Measurements from ENCODE around the gene LONP1. TPM values are rescaled to one million over a fixed set of nuclear protein-coding genes. Genes with fewer than 3 reads are reported as not detected.
A peak's percentile ranks its signal among the peaks of the same experiment; 100 is the strongest.

Gene LONP1
- total and polyA plus RNA-seq, 7 donors: 58.6 to 127 (median 76.8) TPM

DNA sequence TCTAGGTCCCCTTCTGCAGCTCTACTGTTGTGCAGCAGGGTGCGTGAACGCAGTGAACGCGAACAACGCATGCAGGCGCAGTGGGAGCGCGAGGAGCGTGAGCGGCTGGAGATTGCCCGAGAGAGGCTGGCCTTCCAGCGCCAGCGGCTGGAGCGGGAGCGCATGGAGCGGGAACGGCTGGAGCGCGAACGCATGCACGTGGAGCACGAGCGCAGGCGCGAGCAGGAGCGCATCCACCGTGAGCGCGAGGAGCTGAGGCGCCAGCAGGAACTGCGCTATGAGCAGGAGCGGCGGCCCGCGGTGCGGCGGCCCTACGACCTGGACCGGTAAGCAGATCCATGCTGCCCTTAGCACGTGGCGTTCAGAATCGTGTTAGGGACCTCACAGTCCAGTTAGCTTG lies 58.5 kb downstream of the LONP1 start:
- intact Hi-C loops (cut with DNase I): loop anchor here in 1 of 2 donors (5.0 kb wide), 1 partner anchor 34 kb away; no protein-coding TSS in a partner anchor
- Histone ChIP-seq H3K4me1 (peaks cover 10% of the 10 kb centered on the region), H3K9me3 (no peaks in the 10 kb centered on the region), H3K4me3 (no peak overlapping the region), H3K27ac (no peak overlapping the region), H3K36me3 (ENCODE audit: insufficient read depth in 1 of 2, low read depth in 1 of 2) (peaks cover 23 to 100% of the 10 kb centered on the region in 2 donors), H3K27me3 (ENCODE audit: insufficient read depth in 3 of 3, low read length in 2 of 3) (no peaks in the 10 kb centered on the region)
- 97 to 98% (median 97%) methylated on average over 41 to 42 of the region's 42 CpGs for WGBS, 3 donors
- DNase-seq (no peak), ATAC-seq (no peak)
- TF ChIP-seq, protein P1, sequence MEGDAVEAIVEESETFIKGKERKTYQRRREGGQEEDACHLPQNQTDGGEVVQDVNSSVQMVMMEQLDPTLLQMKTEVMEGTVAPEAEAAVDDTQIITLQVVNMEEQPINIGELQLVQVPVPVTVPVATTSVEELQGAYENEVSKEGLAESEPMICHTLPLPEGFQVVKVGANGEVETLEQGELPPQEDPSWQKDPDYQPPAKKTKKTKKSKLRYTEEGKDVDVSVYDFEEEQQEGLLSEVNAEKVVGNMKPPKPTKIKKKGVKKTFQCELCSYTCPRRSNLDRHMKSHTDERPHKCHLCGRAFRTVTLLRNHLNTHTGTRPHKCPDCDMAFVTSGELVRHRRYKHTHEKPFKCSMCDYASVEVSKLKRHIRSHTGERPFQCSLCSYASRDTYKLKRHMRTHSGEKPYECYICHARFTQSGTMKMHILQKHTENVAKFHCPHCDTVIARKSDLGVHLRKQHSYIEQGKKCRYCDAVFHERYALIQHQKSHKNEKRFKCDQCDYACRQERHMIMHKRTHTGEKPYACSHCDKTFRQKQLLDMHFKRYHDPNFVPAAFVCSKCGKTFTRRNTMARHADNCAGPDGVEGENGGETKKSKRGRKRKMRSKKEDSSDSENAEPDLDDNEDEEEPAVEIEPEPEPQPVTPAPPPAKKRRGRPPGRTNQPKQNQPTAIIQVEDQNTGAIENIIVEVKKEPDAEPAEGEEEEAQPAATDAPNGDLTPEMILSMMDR (IDR thresholded peaks at IDR 0.05): no peak

DNA sequence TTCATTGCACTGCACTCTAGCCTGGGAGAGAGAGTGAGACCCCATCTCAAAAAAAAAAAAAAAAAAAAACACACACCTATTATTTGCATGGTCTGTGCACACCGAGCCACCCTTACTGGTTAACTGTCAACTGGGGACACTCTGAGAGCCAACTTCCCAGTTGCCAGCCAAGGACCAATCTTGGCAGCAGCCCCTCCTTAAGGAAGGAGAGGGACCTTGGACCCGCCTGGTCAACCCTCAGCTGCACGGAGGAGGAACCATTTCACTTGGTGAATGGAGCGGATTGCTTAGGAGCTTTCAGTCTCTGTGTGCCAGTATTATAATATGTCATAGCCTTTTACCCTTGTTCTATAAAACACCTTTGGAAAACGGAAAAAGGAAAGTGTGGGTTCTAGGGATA lies 64.5 kb downstream of the LONP1 start:
- DNase-seq (no peak), ATAC-seq (peak in 1 of 4 donors; percentile 34)
- H3K4me3 ChIP-seq: no peak overlapping the region
- peaks cover 10 to 100% of the 10 kb centered on the region in 2 donors for H3K36me3 ChIP-seq (ENCODE audit: insufficient read depth in 1 of 2, low read depth in 1 of 2)
- no peaks in the 10 kb centered on the region for H3K4me1 ChIP-seq
- no peak overlapping the region for H3K27ac ChIP-seq
- TF ChIP-seq, protein P1 (IDR thresholded peaks at IDR 0.05): no peak
- 70 to 84% (median 70%) methylated on average over 5 of the region's 5 CpGs for WGBS, 3 donors
- intact Hi-C loops (cut with DNase I): loop anchor here in 1 of 2 donors (5.0 kb wide), 1 partner anchor 43 kb away; no protein-coding TSS in a partner anchor
- H3K9me3 ChIP-seq: no peaks in the 10 kb centered on the region
- no peaks in the 10 kb centered on the region for H3K27me3 ChIP-seq (ENCODE audit: insufficient read depth in 3 of 3, low read length in 2 of 3)

DNA sequence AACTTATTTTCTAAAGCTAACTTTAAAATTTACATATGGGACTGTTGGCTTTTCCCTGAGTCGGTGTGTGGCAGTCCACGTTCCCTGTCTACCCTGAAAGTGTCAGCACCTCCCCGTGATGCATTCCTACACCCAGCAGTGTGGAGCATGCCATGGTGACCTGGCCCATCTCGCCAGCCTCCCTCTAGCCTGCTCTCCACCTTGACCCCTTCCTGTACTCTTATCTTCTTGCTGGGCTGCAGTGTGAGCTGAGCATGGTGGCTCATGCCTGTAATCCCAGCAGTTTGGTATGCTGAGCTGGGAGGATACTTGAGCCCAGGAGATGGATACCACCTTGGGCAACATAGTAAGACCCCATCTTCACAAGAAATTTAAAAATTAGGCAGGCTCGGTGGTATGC lies 65.0 kb downstream of the LONP1 start:
- Histone ChIP-seq H3K4me1 (no peaks in the 10 kb centered on the region), H3K27ac (no peak overlapping the region), H3K27me3 (ENCODE audit: insufficient read depth in 3 of 3, low read length in 2 of 3) (no peaks in the 10 kb centered on the region), H3K36me3 (ENCODE audit: insufficient read depth in 1 of 2, low read depth in 1 of 2) (peaks cover 10 to 100% of the 10 kb centered on the region in 2 donors), H3K4me3 (no peak overlapping the region), H3K9me3 (no peaks in the 10 kb centered on the region)
- TF ChIP-seq, protein P1 (IDR thresholded peaks at IDR 0.05): no peak
- ATAC-seq (no peak), DNase-seq (no peak)
- WGBS, 3 donors: 88 to 94% (median 91%) methylated on average over 5 of the region's 5 CpGs
- intact Hi-C loops (cut with DNase I): loop anchor here in 1 of 2 donors (5.0 kb wide), 1 partner anchor 43 kb away; no protein-coding TSS in a partner anchor

DNA sequence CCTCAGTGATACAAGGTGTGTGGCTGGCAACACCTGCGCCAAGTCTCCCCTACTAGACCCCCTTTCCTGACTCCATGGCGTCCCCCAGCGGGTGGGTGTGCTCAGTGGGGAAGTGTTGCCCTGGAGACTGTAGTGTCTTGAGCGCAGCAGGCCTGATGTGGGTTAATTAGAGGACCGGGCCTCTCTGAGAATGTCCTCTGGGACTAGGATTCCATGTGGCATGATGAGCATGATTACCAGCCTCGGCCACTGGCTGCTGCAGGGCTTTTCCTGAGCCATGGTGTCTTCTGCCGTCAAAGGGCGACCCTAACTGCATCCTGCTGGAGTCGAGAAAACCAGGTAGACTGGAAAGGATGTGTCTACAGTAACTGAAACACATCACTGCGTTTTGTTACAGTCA lies 67.7 kb downstream of the LONP1 start:
- ATAC-seq: no peak
- no peaks in the 10 kb centered on the region for H3K9me3 ChIP-seq
- no peaks in the 10 kb centered on the region for H3K4me1 ChIP-seq
- 85 to 91% (median 88%) methylated on average over 10 of the region's 10 CpGs for WGBS, 3 donors
- H3K27ac ChIP-seq: no peak overlapping the region
- TF ChIP-seq, protein P1 (IDR thresholded peaks at IDR 0.05): no peak
- intact Hi-C loops (cut with DNase I): no loop called here
- no peak for DNase-seq
- no peaks in the 10 kb centered on the region for H3K27me3 ChIP-seq (ENCODE audit: insufficient read depth in 3 of 3, low read length in 2 of 3)
- H3K36me3 ChIP-seq (ENCODE audit: insufficient read depth in 1 of 2, low read depth in 1 of 2): peaks cover 10 to 93% of the 10 kb centered on the region in 2 donors
- H3K4me3 ChIP-seq: no peak overlapping the region

DNA sequence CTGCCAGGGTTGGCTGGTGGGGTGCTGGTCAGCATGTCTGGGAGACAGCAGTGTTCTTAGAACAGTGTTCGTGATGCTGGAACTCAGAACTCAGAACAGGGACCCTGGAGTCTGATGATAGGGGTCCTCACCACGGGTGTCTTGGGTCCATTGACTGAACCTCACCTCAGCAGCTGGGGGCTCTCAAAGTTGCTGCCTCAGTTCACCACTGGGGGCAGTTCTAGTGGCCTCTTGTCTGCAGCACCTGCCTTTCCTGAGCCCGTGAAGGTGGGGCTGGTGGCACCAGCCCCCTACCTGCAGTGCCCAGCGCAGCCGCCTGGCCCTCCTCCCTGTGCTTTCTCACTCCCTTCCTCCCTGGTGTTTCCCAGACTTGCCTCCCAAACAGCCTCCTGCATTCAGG lies 68.6 kb downstream of the LONP1 start:
- 94 to 98% (median 96%) methylated on average over 3 to 5 of the region's 5 CpGs for WGBS, 3 donors
- Histone ChIP-seq H3K27ac (no peak overlapping the region), H3K27me3 (ENCODE audit: insufficient read depth in 3 of 3, low read length in 2 of 3) (no peaks in the 10 kb centered on the region), H3K36me3 (ENCODE audit: insufficient read depth in 1 of 2, low read depth in 1 of 2) (peaks cover 10 to 93% of the 10 kb centered on the region in 2 donors), H3K4me3 (no peak overlapping the region), H3K9me3 (no peaks in the 10 kb centered on the region), H3K4me1 (no peaks in the 10 kb centered on the region)
- intact Hi-C loops (cut with DNase I): no loop called here
- TF ChIP-seq, protein P1 (IDR thresholded peaks at IDR 0.05): no peak
- DNase-seq (no peak), ATAC-seq (peak in 1 of 4 donors; percentile 26)

Data from psoas muscle (tissue), 8 donors.